Muscle layer of duodenum (tissue), 2 donors: ENCODE measurements around the gene CDKN2B-AS1.
"Not testable (repeated sequence)": the region's sequence is repeated elsewhere in the genome, so short reads cannot be mapped to it uniquely, and the experiment has no call there.

Experiments used
- H3K27ac ChIP-seq: one replicate; pipeline ENCODE4 v1.7.0; 2013; ENCODE audit warnings: mild to moderate bottlenecking, low read length
- H3K27me3 ChIP-seq: one replicate; pipeline ENCODE4 v1.7.0; 2013; ENCODE audit warnings: low read depth, mild to moderate bottlenecking, control low read depth, low read length
- H3K36me3 ChIP-seq, 2 donors: one replicate each; pipeline ENCODE4 v1.7.0; 2013; ENCODE audit warnings: low read length in 2 of 2, control low read depth in 1 of 2, mild to moderate bottlenecking in 1 of 2; ENCODE audit not compliant: insufficient read depth in 2 of 2, control insufficient read depth in 1 of 2
- H3K4me1 ChIP-seq, 2 donors: one replicate each; pipeline ENCODE4 v1.7.0; 2013; ENCODE audit warnings: low read length in 2 of 2, mild to moderate bottlenecking in 2 of 2, control low read depth in 1 of 2, moderate library complexity in 1 of 2; ENCODE audit not compliant: insufficient read depth in 2 of 2, control insufficient read depth in 1 of 2
- H3K4me3 ChIP-seq, 2 donors: one replicate each; pipeline ENCODE4 v1.7.0; 2013; ENCODE audit warnings: low read length in 2 of 2, low read depth in 1 of 2, mild to moderate bottlenecking in 1 of 2
- H3K9me3 ChIP-seq, 2 donors: one replicate each; pipeline ENCODE4 v1.7.0; 2013; ENCODE audit warnings: low read length in 2 of 2, control low read depth in 1 of 2, mild to moderate bottlenecking in 1 of 2; ENCODE audit not compliant: control insufficient read depth in 1 of 2
- donor health status: healthy.

CDKN2B-AS1 gene

DNA sequence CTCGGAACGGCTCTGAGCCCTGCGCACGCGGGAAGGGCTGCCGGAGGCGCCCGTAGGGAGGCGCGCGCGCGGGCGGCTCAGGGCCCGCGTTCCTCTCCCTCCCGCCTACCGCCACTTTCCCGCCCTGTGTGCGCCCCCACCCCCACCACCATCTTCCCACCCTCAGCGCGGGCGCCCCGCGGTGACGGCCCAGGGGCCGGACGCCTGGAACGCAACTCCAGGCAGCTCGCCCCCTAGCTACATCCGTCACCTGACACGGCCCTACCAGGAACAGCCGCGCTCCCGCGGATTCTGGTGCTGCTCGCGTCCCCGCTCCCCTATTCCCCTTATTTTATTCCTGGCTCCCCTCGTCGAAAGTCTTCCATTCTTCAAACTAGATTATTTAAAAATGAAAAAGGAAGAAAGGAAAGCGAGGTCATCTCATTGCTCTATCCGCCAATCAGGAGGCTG lies at the start of gene CDKN2B-AS1:
Gene CDKN2B-AS1 (plus strand): TSS at position 236 of the 450 bp plus-strand sequence.
- peaks cover 20% of the 10 kb centered on the region for H3K27me3 ChIP-seq
- H3K27ac ChIP-seq: peak within 1 kb of the TSS; percentile 72
- peak within 1 kb of the TSS; percentile 90 to 93 for H3K4me3 ChIP-seq
- H3K36me3 ChIP-seq: peaks cover 0 to 3% of the 10 kb centered on the region in 2 donors
- peaks cover 0 to 13% of the 10 kb centered on the region in 2 donors for H3K4me1 ChIP-seq
- no peaks in the 10 kb centered on the region for H3K9me3 ChIP-seq

DNA sequence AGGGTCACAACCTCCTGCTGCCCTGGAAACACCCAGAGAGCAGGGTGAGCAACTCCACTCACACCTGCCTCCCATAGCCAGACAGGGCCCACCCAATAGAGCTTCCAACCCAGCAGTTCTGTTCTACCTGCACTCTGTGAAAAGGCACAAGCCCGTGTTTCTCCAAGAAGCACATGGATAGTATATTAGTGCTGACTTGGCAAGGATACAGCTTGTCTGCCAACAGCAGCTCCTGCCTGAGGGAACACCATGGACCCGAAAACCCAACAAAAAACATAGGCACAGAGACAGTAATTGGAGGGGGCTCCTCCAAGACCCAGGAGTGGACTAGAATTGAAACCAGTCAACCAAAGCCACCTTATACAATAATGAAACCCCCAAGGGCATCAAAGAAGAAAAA lies 49.0 kb upstream of the CDKN2B-AS1 start:
- Histone ChIP-seq H3K9me3 (no peaks in the 10 kb centered on the region), H3K36me3 (no peaks in the 10 kb centered on the region), H3K27me3 (no peaks in the 10 kb centered on the region), H3K4me1 (no peaks in the 10 kb centered on the region), H3K4me3 (no peak overlapping the region), H3K27ac (no peak overlapping the region)

DNA sequence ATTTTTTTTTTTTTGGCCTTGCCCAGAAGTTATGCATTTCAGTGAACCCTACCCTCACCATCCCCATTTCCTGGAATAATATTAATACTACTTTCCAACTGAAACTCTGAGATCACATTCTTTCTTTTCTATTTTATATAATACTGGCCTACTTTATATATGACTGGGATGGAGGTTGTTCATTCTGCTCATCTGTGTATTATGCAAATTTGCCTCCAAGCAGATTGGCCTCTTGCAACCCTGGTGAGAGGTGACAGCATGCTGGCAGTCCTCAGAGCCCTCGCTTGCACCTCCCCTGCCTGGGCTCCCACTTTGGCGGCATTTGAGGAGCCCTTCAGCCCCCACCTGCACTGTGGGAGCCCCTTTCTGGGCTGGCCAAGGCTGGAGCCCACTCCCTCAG lies 35.8 kb upstream of the CDKN2B-AS1 start:
- Histone ChIP-seq H3K9me3 (peaks cover 0 to 3% of the 10 kb centered on the region in 2 donors), H3K36me3 (no peaks in the 10 kb centered on the region), H3K4me3 (no peak overlapping the region), H3K27ac (no peak overlapping the region), H3K4me1 (no peaks in the 10 kb centered on the region), H3K27me3 (no peaks in the 10 kb centered on the region)

DNA sequence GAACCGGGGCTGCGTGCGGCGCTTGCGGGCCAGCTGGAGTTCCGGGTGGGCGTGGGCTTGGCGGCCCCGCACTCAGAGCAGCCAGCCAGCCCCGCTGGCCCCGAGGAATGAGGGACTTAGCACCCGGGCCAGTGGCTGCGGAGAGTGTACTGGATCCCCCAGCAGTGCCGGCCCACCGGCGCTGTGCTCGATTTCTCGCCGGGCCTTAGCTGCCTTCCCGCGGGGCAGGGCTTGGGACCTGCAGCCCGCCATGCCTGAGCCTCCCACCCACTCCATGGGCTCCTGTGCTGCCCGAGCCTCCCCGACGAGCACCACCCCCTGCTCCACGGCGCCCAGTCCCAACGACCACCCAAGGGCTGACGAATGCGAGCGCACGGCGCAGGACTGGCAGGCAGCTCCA lies 35.3 kb upstream of the CDKN2B-AS1 start:
- H3K4me3 ChIP-seq, H3K4me1 ChIP-seq, H3K9me3 ChIP-seq, H3K27ac ChIP-seq, H3K36me3 ChIP-seq, H3K27me3 ChIP-seq: not testable (repeated sequence)

DNA sequence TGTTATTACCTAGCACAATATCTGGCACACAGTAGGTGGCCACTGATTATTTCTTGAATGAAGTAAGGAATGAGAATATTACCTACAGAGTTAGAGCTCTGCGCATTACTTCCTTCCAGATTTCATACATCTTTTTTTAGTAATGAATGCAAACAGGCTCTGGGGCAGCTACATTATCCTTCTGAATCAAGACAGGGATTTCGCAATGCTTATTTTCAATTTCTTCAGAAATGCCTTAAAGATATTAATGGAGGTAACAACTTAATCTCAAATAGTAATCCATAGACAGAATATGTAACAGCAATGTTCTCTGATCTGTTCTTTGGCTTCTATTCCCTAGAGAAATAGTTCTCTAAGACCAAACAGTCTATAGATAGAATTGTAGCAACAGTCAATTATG lies 33.0 kb upstream of the CDKN2B-AS1 start:
- Histone ChIP-seq H3K27ac (no peak overlapping the region), H3K4me1 (peaks cover 4 to 15% of the 10 kb centered on the region in 2 donors), H3K36me3 (no peaks in the 10 kb centered on the region), H3K27me3 (peaks cover 17% of the 10 kb centered on the region), H3K4me3 (no peak overlapping the region), H3K9me3 (peaks cover 0 to 3% of the 10 kb centered on the region in 2 donors)

DNA sequence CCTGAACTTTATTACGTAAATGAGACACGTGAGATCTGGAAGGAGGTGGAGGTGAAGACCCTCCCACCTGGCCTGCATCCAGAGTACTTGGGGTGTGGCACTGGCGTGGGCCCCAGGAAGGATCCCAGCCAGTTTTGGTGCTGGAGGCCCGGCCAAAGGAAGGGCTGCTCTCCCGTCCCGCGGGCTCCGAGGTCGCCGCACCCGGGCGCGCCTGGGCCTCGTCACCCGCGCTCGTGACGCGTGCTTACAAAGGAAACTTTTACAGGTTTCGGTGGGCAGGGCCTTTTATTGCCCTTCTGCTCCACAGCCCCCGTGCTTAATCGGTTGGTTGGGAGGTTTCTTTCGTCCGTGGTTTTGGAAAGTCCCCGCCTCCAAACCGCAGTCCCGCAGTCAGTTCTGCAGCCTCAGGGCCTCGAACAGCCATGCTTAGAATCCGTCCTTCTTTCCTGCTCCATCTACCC lies 29.6 kb upstream of the CDKN2B-AS1 start:
- Histone ChIP-seq H3K4me3 (peak overlapping the region; percentile 37 to 48), H3K36me3 (no peaks in the 10 kb centered on the region), H3K4me1 (peaks cover 4 to 22% of the 10 kb centered on the region in 2 donors), H3K27me3 (peaks cover 50% of the 10 kb centered on the region), H3K9me3 (peaks cover 0 to 7% of the 10 kb centered on the region in 2 donors), H3K27ac (no peak overlapping the region)

DNA sequence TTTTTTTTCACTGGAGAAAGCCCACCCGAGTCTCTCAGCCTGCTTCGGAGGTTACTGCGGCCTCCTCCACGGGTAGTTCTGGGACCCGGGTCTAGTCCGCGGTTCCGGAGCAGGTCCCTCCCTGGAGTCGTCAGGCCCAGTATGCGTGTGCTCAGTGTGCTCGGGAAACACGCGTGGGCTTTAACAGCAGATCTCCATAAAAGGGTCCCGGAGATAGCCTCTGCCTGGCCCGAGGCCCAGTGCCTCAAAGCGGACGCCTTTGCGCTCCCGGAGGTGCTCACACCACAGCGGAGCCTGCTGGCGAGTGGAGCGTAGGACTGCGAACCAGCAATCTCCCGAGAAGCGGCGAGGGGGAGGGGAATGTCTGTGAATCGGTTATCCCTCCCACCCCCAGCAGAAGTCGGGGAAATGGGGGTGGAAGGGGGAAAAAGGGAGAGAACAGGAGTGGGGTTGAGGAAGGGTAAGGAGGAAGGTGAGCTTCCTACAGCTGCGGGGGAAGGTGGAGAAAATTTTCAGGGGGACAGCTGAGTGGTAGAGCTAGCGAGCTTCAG lies 29.1 kb upstream of the CDKN2B-AS1 start:
- peaks cover 4 to 23% of the 10 kb centered on the region in 2 donors for H3K4me1 ChIP-seq
- H3K36me3 ChIP-seq: no peaks in the 10 kb centered on the region
- peak overlapping the region; percentile 37 to 48 for H3K4me3 ChIP-seq
- H3K9me3 ChIP-seq: peaks cover 4 to 7% of the 10 kb centered on the region in 2 donors
- H3K27me3 ChIP-seq: peaks cover 55% of the 10 kb centered on the region
- H3K27ac ChIP-seq: no peak overlapping the region

DNA sequence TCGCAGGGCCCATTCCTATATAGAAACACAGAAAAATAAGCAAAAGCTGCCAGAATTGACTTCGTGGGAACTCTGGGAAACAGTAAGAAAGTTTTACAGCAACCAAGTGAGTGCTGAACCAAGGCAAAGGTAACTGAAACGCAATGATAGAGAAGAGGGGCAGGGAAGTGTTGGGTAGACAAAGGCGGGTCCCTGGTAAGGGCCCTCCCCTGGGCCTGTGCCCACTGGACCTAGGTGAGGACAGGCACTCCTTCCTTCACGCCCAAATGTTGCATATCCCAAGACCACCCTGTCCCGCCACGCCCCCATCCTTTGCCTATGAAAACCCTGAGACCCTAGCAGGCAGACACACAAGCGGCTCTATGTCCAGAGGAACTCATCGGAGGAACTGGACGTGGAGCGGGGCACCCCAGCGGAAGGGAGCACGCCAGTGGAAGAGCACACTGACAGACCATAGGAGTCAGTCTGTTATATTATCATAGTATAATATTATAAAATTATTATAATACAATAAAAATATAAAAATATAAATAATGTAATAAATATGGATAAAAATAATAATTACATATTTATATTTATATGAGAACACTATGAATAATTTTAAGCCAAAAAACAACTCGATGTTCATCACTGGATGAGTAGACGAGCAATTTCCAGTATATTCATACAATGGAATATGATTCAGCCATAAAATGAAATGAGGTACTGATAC lies 28.3 kb upstream of the CDKN2B-AS1 start:
- peaks cover 4 to 31% of the 10 kb centered on the region in 2 donors for H3K4me1 ChIP-seq
- H3K4me3 ChIP-seq: no peak overlapping the region
- no peak overlapping the region for H3K27ac ChIP-seq
- H3K9me3 ChIP-seq: peaks cover 5 to 7% of the 10 kb centered on the region in 2 donors
- H3K27me3 ChIP-seq: peaks cover 64% of the 10 kb centered on the region
- no peaks in the 10 kb centered on the region for H3K36me3 ChIP-seq

DNA sequence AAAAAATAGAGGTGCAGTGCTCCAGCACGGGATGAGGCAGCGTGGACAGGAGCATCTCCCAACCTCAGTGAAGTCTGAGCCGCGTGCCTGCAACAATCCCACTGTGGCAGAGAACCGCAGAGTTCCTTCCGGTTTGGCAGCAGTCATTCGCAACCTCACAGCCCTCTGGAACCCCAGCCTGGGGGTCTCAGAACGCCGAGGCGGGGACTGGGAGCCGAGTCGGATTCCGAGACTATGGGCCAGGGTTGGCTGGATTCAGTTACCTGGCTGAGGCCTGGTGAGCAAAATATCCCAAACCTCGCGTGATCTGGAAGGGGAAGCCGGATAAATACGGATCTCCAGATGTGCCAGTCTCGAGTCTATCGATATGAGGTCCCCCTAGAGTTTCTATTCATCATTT lies 27.4 kb upstream of the CDKN2B-AS1 start:
- H3K9me3 ChIP-seq: peaks cover 5% of the 10 kb centered on the region in 2 donors
- H3K36me3 ChIP-seq: no peaks in the 10 kb centered on the region
- H3K27me3 ChIP-seq: peaks cover 71% of the 10 kb centered on the region
- H3K27ac ChIP-seq: no peak overlapping the region
- H3K4me3 ChIP-seq: no peak overlapping the region
- peaks cover 4 to 31% of the 10 kb centered on the region in 2 donors for H3K4me1 ChIP-seq

DNA sequence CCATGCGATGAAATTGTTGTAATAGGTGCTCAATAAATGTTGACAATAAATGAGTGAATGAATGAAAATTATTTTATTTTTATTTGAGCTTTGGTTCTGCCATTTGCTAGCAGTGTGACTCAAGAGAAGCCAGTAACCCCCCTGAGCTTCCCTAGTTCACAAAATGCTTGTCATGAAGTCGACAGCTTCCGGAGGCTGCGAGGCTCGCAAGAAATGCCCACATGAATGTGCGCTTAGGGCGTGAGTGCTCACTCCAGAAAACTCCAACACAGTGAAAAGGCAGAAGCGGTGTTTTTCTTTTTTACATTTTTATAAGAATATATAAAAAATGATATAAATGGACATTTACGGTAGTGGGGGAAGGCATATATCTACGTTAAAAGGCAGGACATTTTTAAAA lies 26.9 kb upstream of the CDKN2B-AS1 start:
- Histone ChIP-seq H3K36me3 (no peaks in the 10 kb centered on the region), H3K27me3 (peaks cover 76% of the 10 kb centered on the region), H3K4me1 (peaks cover 4 to 31% of the 10 kb centered on the region in 2 donors), H3K4me3 (no peak overlapping the region), H3K9me3 (peaks cover 4 to 5% of the 10 kb centered on the region in 2 donors), H3K27ac (no peak overlapping the region)

DNA sequence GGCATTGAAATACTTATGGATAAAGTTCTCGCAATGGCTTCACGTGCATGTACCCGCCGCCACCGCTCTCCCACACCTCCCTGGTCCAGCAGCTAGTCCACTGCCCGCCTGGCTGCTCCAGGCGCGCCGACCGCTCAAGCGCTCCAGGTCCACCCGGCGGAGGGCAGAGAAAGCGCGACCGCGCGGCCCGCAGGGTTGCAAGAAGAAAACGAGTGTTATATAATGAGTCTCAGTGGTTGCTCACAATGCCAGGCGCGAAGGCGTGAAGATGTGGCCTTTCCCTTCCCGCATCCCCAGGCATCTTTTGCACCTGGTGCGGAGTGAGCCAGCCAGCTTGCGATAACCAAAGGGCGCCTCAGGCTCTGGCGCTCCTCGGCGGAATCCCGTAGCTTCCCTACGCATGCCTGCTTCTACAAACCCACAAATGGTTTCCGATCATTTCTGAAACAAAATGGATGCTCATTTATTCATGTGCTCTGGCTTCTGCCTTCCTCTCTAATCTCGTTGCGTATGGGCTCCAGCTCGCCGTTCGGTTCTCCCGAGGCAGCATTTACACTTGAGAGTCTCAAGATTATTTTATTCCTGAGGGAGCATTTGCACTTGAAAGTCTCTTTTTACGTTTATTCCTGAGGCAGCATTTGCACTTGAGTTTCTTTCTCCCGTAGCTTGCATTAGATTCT lies 26.1 kb upstream of the CDKN2B-AS1 start:
- H3K4me1 ChIP-seq: peaks cover 4 to 31% of the 10 kb centered on the region in 2 donors
- H3K4me3 ChIP-seq: peak overlapping the region in 1 of 2 donors; percentile 15

More for the DNA sequence above, 26.1 kb upstream of the CDKN2B-AS1 start:
- Histone ChIP-seq H3K27ac (no peak overlapping the region), H3K27me3 (peaks cover 80% of the 10 kb centered on the region), H3K9me3 (peaks cover 4 to 5% of the 10 kb centered on the region in 2 donors), H3K36me3 (no peaks in the 10 kb centered on the region)
